SK-N-MC (cell line): ENCODE results near the gene SMIM12.
"Not testable (repeated sequence)": the region's sequence is repeated elsewhere in the genome, so short reads cannot be mapped to it uniquely, and the experiment has no call there.

ENCODE experiments used
- DNase-seq: peaks from one replicate; pipeline ENCODE4 v3.0.0-alpha.2; 2011; ENCODE audit warnings: low read depth, low spot score
- H3K27ac ChIP-seq: fragments of 200-600 bp; sonication (generic); 2 replicates; pipeline ENCODE4 v1.5.1; 2016; ENCODE audit warnings: mixed run types
- H3K36me3 ChIP-seq: fragments of 200-600 bp; sonication (generic); 2 replicates; pipeline ENCODE4 v1.6.1; 2017; ENCODE audit warnings: antibody characterized with exemption, low read length, mixed read lengths; ENCODE audit not compliant: insufficient read depth
- H3K4me3 ChIP-seq: fragments of 200-600 bp; sonication (generic); 2 replicates; pipeline ENCODE4 v1.5.1; 2016
- H3K9ac ChIP-seq: fragments of 200-600 bp; sonication (generic); 2 replicates; pipeline ENCODE4 v1.8.0; 2017; ENCODE audit warnings: mixed run types, mixed read lengths; ENCODE audit not compliant: insufficient read length
- H3K9me3 ChIP-seq: fragments of 200-600 bp; sonication (generic); 2 replicates; pipeline ENCODE4 v1.6.1; 2017; ENCODE audit warnings: low read depth, mild to moderate bottlenecking, antibody characterized with exemption, low read length, moderate library complexity, mixed read lengths
- EZH2 ChIP-seq: fragments of 200-600 bp; sonication (generic); IDR thresholded peaks from one replicate; pipeline ENCODE4 v1.6.1; 2017; ENCODE audit warnings: antibody characterized with exemption
- FOXP2 ChIP-seq: optimal IDR thresholded peaks from 2 replicates; pipeline ENCODE3; 2011; ENCODE audit warnings: mild to moderate bottlenecking, moderate library complexity; ENCODE audit not compliant: insufficient read depth; ENCODE audit errors: extremely low read length, control extremely low read depth
- POLR2AphosphoS5 ChIP-seq: IDR thresholded peaks from 2 replicates; pipeline ENCODE4 v1.6.1; 2012; ENCODE audit warnings: mild to moderate bottlenecking, low read depth, low read length, borderline replicate concordance

Gene SMIM12

DNA sequence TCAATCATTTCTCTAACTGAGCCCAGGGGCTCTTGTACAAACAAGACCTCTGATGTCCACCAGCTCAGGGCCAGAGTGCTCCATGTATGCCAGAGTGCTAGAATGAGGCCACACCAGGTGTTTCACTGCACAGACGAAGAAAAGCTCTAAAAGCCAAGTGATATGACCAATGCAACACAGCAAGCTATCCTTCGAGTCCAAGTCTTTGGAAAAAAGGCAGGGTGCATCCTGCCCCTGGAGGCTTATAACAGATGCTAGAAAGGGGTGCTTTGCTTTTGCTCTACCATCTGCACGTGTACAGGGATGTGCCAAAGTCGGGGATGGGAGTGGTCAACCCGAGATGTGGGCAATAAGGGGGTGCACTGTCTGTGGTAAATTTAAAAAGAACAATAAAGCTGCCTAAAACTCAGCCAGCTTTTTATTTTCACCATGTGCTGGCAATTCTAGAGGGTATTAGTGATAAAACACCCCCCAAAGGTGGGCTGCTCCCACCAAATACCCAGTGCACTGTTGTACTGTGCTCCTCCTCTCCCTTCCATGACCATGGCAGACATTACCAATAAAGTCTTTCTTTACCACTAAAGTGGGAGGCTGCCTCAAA, 32.1 kb downstream of the SMIM12 start:
- H3K9me3 ChIP-seq, result no peaks in the 10 kb centered on the region
- DNase-seq, result no peak
- H3K36me3 ChIP-seq, result no peaks in the 10 kb centered on the region
- no peak for TF ChIP-seq FOXP2
- no peak for TF ChIP-seq POLR2AphosphoS5
- no peak for TF ChIP-seq EZH2
- H3K27ac ChIP-seq, result no peak overlapping the region
- no peak overlapping the region for H3K9ac ChIP-seq
- no peak overlapping the region for H3K4me3 ChIP-seq

DNA sequence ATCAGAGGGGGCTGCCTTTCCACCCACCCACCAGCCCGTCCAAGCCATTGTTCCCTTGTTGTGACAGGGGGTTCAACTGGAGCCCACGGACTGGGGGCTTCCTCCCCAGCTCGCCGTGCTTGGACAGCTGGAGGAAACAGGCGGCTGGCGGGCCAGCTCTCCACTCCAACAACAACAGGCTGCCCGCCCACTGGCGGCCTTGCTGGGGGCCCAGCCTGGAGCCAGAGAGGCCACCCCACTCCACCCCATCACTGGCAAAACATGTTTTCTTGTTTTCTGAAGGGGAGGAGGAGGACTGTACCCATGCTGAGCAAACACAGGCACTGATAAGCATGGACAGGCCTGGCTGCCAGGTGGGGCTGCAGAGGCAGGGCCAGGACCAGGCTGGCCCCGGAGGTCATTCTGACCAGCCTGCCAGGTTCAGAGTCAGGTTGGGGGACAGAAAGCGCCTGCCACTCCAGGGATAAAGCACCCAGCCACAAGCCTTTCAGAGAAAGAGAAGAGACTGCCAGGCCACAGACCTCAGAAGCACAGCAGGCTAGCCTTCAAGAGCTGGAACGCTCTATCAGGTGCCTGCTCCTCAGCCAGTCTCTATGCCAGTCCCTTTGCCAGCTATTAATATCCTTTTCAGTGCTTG, 34.0 kb downstream of the SMIM12 start:
- DNase-seq, result no peak
- H3K9me3 ChIP-seq, result no peaks in the 10 kb centered on the region
- H3K27ac ChIP-seq, result no peak overlapping the region
- no peak overlapping the region for H3K4me3 ChIP-seq
- no peak overlapping the region for H3K9ac ChIP-seq
- TF ChIP-seq FOXP2 (no peak), EZH2 (no peak), POLR2AphosphoS5 (no peak)
- H3K36me3 ChIP-seq, result no peaks in the 10 kb centered on the region

DNA sequence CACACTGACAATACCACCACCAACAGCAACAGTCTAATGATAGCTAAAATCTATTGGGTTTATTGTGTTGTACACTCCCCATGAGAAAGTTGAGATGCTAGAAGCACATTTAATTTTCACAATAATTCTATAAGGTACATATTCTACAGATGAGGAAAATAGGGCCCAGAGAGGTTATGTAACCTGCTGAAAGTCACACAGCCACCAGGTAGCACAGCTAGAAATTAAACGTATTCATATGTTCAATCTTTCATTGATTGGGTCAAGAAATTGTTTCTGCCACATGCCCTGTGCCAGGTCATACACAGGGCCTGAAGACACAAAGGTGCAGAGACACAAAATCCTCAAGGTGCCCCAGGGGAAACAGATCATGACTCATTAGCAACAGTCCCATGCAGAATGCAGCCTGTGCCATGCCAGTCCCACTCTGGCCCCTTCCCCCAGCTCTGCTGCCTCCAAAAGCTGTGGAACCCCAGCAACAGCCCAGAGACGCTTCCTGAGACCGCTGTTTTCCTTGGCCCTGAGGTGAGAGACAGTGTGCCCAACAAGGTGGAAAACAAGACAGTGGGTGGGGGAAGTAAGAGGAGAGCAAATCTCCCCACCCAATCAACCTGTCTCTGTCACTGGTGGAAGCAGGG, 34.6 kb downstream of the SMIM12 start:
- H3K9me3 ChIP-seq, result no peaks in the 10 kb centered on the region
- H3K9ac ChIP-seq, result no peak overlapping the region
- no peak overlapping the region for H3K27ac ChIP-seq
- DNase-seq, result no peak
- H3K36me3 ChIP-seq, result no peaks in the 10 kb centered on the region
- TF ChIP-seq POLR2AphosphoS5, result no peak
- no peak for TF ChIP-seq EZH2
- TF ChIP-seq FOXP2, result no peak
- H3K4me3 ChIP-seq, result no peak overlapping the region

DNA sequence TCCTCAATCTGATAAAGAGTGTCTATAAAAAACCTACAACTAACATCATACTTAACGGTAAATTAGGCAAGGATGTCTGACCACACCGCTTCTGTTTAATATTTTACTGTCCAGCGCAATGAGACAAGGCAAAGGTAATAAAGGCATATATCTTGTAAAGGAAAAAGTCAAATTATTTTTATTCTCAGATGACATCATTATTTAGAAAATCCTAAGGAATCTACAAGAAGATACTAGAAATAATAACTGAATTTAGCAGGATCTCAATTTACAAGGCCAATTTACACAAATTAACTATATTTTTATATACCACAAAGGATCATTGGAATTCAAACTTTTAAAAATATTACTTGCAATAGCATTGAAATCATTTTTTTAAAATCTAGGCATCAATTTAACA, 37.3 kb downstream of the SMIM12 start:
- H3K9ac ChIP-seq, result no peak overlapping the region
- DNase-seq, result no peak
- no peak overlapping the region for H3K27ac ChIP-seq
- no peak for TF ChIP-seq EZH2
- H3K4me3 ChIP-seq, result no peak overlapping the region
- H3K36me3 ChIP-seq, result no peaks in the 10 kb centered on the region
- no peaks in the 10 kb centered on the region for H3K9me3 ChIP-seq

DNA sequence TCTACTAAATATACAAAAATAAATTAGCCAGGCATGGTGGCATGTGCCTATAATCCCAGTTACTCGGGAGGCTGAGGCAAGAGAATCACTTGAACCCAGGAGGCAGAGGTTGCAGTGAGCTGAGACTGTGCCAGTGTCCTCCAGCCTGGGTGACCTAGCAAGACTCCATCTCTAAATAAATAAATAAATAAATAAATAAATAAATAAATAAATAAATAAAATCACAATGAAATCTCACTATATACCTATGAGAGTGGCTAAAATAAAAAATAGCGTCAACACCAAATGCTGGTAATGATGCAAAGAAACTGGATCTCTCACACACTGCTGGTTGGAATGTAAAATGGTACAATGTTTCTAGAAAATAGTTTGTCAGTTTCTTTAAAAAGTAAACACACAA, 40.7 kb downstream of the SMIM12 start:
- H3K9ac ChIP-seq, H3K4me3 ChIP-seq, H3K27ac ChIP-seq, DNase-seq, H3K36me3 ChIP-seq, H3K9me3 ChIP-seq: not testable (repeated sequence)

DNA sequence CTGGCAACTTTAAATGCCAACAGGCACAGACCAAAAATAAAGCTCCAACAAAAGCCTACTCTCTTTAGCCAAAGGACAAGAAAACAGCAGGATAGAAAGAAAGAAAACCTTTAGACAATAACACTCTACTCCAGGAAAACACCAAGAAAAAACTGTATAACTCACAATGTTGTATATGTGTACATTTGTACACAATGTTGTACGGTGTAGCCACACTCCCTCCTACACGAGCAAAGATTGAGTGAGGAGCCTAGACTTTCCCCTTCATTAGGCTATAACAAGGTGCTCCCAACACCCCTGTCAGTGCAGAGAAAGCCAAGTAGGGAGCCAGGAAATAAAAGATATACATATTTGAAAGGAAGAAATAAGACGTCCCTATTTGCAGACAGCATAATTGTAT, 42.8 kb downstream of the SMIM12 start:
- Histone ChIP-seq H3K9me3 (no peaks in the 10 kb centered on the region), H3K27ac (no peak overlapping the region), H3K36me3 (no peaks in the 10 kb centered on the region), H3K4me3 (no peak overlapping the region), H3K9ac (no peak overlapping the region)
- no peak for DNase-seq
- TF ChIP-seq POLR2AphosphoS5 (no peak), FOXP2 (no peak), EZH2 (no peak)

GRCh38 chr1:34816332-34816731, 43.2 kb downstream of the SMIM12 start:
- H3K36me3 ChIP-seq, result no peaks in the 10 kb centered on the region
- no peak for DNase-seq
- H3K9me3 ChIP-seq, result no peaks in the 10 kb centered on the region
- no peak overlapping the region for H3K4me3 ChIP-seq
- H3K9ac ChIP-seq, result no peak overlapping the region
- no peak overlapping the region for H3K27ac ChIP-seq
- no peak for TF ChIP-seq FOXP2

- H3K4me3 ChIP-seq, H3K9me3 ChIP-seq, DNase-seq: not testable (repeated sequence)
Measured at GRCh38 chr1:34810781-34811180, 48.8 kb downstream of the SMIM12 start.

GRCh38 chr1:34808051-34808810, 51.3 kb downstream of the SMIM12 start:
- no peak overlapping the region for H3K27ac ChIP-seq
- no peak overlapping the region for H3K4me3 ChIP-seq

More at GRCh38 chr1:34810781-34811180, 48.8 kb downstream of the SMIM12 start:
- not testable (repeated sequence) for H3K36me3 ChIP-seq, H3K27ac ChIP-seq, H3K9ac ChIP-seq

More at GRCh38 chr1:34808051-34808810, 51.3 kb downstream of the SMIM12 start:
- DNase-seq, result no peak
- Histone ChIP-seq H3K9ac (no peak overlapping the region), H3K36me3 (no peaks in the 10 kb centered on the region), H3K9me3 (no peaks in the 10 kb centered on the region)
- TF ChIP-seq POLR2AphosphoS5 (no peak), EZH2 (no peak), FOXP2 (no peak)
